ENCODE measurements around the gene NBAS.
A peak's percentile ranks its signal among the peaks of the same experiment; 100 is the strongest.
"Not testable (repeated sequence)": the region's sequence is repeated elsewhere in the genome, so short reads cannot be mapped to it uniquely, and the experiment has no call there.

The NBAS gene

GRCh38 chr2:15253835-15254286 is 307.3 kb downstream of the NBAS start:
- in situ Hi-C loops (cut with HindIII; ENCODE audit: low sequenced_read_pairs): no loop called here
- H3K4me3 ChIP-seq (ENCODE audit: low read depth, low read length): no peak overlapping the region
- TF ChIP-seq, protein P1, sequence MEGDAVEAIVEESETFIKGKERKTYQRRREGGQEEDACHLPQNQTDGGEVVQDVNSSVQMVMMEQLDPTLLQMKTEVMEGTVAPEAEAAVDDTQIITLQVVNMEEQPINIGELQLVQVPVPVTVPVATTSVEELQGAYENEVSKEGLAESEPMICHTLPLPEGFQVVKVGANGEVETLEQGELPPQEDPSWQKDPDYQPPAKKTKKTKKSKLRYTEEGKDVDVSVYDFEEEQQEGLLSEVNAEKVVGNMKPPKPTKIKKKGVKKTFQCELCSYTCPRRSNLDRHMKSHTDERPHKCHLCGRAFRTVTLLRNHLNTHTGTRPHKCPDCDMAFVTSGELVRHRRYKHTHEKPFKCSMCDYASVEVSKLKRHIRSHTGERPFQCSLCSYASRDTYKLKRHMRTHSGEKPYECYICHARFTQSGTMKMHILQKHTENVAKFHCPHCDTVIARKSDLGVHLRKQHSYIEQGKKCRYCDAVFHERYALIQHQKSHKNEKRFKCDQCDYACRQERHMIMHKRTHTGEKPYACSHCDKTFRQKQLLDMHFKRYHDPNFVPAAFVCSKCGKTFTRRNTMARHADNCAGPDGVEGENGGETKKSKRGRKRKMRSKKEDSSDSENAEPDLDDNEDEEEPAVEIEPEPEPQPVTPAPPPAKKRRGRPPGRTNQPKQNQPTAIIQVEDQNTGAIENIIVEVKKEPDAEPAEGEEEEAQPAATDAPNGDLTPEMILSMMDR (IDR thresholded peaks at IDR 0.05; ENCODE audit: low read depth, low read length): no peak
- no peak for DNase-seq (ENCODE audit: low read depth, low spot score)

DNA sequence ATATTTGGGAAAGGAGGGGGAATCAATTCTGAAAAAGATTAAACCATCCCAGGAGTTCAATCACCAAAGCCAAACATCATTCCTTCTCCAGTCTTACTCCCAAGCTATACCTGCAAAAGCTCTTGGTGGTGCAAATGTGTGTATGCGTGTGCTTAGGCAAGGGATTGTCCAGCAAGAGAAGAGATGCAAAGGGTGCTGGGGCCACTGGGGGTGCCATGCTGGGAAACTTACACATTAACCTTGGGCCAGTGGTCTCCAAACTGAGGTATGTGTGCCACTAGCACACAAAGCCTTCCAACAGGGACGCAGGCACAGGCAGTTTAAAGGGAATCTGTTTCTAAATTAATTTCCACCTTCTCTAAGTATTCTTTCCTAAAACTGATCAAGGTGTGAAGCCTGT is 307.9 kb downstream of the NBAS start:
- H3K4me3 ChIP-seq (ENCODE audit: low read depth, low read length): no peak overlapping the region
- in situ Hi-C loops (cut with HindIII; ENCODE audit: low sequenced_read_pairs): no loop called here
- TF ChIP-seq, protein P1 (IDR thresholded peaks at IDR 0.05; ENCODE audit: low read depth, low read length): no peak
- no peak for DNase-seq (ENCODE audit: low read depth, low spot score)

GRCh38 chr2:15251753-15252152 is 309.4 kb downstream of the NBAS start:
- in situ Hi-C loops (cut with HindIII; ENCODE audit: low sequenced_read_pairs): no loop called here
- no peak overlapping the region for H3K4me3 ChIP-seq (ENCODE audit: low read depth, low read length)
- DNase-seq (ENCODE audit: low read depth, low spot score): no peak
- TF ChIP-seq, protein P1 (IDR thresholded peaks at IDR 0.05; ENCODE audit: low read depth, low read length): no peak

DNA sequence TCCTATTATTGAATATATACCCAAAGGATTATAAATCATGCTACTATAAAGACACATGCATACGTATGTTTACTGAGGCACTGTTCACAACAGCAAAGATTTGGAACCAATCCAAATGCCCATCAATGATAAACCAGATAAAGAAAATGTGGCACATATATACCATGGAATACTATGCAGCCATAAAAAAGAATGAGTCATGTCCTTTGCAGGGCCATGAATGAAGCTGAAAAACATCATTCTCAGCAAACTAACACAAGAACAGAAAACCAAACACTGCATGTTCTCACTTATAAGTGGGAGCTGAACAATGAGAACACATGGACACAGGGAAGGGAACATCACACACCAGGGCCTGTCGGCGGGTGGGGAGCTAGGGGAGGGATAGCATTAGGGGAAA is 310.2 kb downstream of the NBAS start:
- DNase-seq (ENCODE audit: low read depth, low spot score); H3K4me3 ChIP-seq (ENCODE audit: low read depth, low read length); in situ Hi-C loops (cut with HindIII; ENCODE audit: low sequenced_read_pairs): not testable (repeated sequence)

DNA sequence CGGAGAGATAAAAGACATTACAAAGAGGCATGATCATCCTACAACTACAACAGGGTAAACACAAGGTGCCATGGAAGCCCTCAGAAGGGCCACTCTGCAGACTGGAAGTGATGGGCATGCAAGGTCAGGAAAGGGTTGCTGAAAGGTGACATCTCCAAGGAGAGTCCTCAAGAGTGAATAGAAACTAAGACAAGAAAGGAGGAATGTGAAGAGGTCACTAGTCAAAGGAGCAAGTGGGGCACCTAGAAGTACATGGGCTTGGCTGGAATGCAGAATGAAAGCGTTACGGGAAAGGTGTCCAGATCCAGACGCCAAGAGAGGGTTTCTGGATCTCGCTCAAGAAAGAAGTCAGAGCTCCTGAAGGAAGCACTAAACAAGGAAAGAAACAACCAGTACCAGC is 314.3 kb downstream of the NBAS start:
- in situ Hi-C loops (cut with HindIII; ENCODE audit: low sequenced_read_pairs): no loop called here
- no peak overlapping the region for H3K4me3 ChIP-seq (ENCODE audit: low read depth, low read length)
- TF ChIP-seq, protein P1 (IDR thresholded peaks at IDR 0.05; ENCODE audit: low read depth, low read length): no peak
- no peak for DNase-seq (ENCODE audit: low read depth, low spot score)

DNA sequence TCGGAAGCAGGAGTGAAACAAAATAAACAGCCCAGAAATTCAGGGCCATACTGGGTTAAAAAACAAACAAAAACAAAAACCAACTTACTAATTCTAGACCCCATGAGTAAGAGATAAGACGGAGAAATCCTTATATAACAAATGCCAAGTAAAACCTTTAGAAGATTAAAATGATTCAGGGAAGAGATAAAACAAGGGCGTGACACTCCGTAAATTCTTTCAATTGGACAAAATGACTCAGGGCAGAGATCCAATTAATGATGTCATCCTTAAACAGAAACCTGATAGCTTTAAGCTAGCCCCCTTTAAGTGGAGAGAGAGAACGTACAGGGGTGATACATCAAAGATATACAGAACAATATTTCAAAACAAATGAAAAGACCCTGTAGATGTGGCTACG is 317.4 kb downstream of the NBAS start:
- DNase-seq (ENCODE audit: low read depth, low spot score): peak; percentile 48
- TF ChIP-seq, protein P1 (IDR thresholded peaks at IDR 0.05; ENCODE audit: low read depth, low read length): no peak
- no peak overlapping the region for H3K4me3 ChIP-seq (ENCODE audit: low read depth, low read length)
- in situ Hi-C loops (cut with HindIII; ENCODE audit: low sequenced_read_pairs): no loop called here

- no peak overlapping the region for H3K4me3 ChIP-seq (ENCODE audit: low read depth, low read length)
- TF ChIP-seq, protein P1 (IDR thresholded peaks at IDR 0.05; ENCODE audit: low read depth, low read length): no peak
- no peak for DNase-seq (ENCODE audit: low read depth, low spot score)
- in situ Hi-C loops (cut with HindIII; ENCODE audit: low sequenced_read_pairs): no loop called here
Observed at GRCh38 chr2:15242936-15243461, 318.1 kb downstream of the NBAS start.
